BLaER1 treated with 17β-estradiol and CSF1 and Interleukin-3, amounts not matched to agents 10 nM and 100 nM (cell line): ENCODE measurements around the gene BUD13.
"Not testable (repeated sequence)": the region's sequence is repeated elsewhere in the genome, so short reads cannot be mapped to it uniquely, and the experiment has no call there.

Experiments
- H3K27ac ChIP-seq, 11 experiments: shearing (Covaris generic); formaldehyde crosslinking; 2 replicates each; pipeline ENCODE4 v1.8.1; 2022
- H3K27me3 ChIP-seq, 11 experiments: shearing (Covaris generic); formaldehyde crosslinking; 2 replicates each; pipeline ENCODE4 v1.8.1; 2022
- H3K36me3 ChIP-seq, 11 experiments: shearing (Covaris generic); formaldehyde crosslinking; 2 replicates each; pipeline ENCODE4 v1.8.1; 2022
- H3K4me1 ChIP-seq, 10 experiments: shearing (Covaris generic); formaldehyde crosslinking; 2 replicates each; pipeline ENCODE4 v1.8.1; 2022
- H3K4me2 ChIP-seq, 11 experiments: shearing (Covaris generic); formaldehyde crosslinking; 2 replicates each; pipeline ENCODE4 v1.8.1; 2022
- H3K4me3 ChIP-seq, 10 experiments: shearing (Covaris generic); formaldehyde crosslinking; 2 replicates each; pipeline ENCODE4 v1.8.1; 2022
- H3K9ac ChIP-seq, 11 experiments: shearing (Covaris generic); formaldehyde crosslinking; 2 replicates each; pipeline ENCODE4 v1.8.1; 2022
- H3K9me3 ChIP-seq, 11 experiments: shearing (Covaris generic); formaldehyde crosslinking; replicated peaks in 1 of 11; 2 replicates each; pipeline ENCODE4 v1.8.1; 2022
- H4K20me1 ChIP-seq, 11 experiments: shearing (Covaris generic); formaldehyde crosslinking; 2 replicates each; pipeline ENCODE4 v1.8.1; 2022
- Cebpa-rat ChIP-seq, 11 experiments: shearing (Covaris generic); IDR thresholded peaks; 2 replicates each; pipeline ENCODE4 v1.8.1; 2022

The BUD13 gene

DNA sequence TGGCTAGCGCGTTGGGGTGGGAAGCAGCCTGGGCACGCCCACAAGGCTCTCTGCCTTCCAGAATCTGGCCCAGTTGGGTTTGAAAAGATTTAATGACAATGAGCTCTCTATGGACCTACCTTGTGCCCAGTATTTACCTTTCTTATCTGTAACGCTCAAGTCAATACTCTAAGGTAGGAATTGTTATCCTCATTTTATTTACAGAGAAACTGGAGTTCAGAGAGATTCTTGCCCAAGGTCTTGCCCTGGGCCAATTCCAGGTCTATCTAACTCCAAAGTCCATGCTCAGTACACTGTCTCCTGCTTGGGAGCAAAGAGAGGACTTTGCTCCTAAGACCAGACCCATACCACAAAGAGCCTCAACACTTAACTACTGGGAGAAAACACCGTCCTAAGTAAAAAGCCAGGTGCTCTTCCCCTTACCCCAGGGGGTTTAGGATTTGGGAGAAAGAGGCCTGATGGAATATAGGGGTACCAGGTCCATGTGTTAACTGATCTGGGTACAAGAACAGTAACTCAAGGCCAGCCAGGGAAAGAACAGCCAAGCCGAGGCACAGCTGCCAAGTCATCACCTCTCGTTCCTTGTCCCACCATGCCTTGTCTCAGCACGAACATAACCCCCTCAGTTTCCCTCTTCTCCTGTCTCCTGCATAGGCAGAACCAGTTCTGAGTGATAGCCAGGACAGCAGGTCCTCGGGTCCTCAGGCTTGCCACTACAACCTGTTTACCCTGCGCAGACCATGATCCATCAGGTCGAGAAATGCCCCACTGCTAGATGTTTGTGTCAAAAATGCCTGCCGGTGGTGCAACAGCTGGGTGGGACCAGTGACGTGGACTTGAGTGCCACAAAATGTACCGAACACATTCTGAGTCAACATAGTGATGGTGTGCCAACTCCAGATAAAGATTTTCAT is 35.7 kb upstream of the BUD13 start:
- no peak overlapping the region for H3K27ac ChIP-seq
- H3K4me3 ChIP-seq: no peak overlapping the region
- H3K4me1 ChIP-seq: no peaks in the 10 kb centered on the region
- no peak for TF ChIP-seq Cebpa-rat (IDR thresholded peaks at IDR 0.05)
- H3K27me3 ChIP-seq: no peaks in the 10 kb centered on the region
- no peak overlapping the region for H3K9ac ChIP-seq
- H3K9me3 ChIP-seq: no peaks in the 10 kb centered on the region
- H4K20me1 ChIP-seq: no peaks in the 10 kb centered on the region
- no peak overlapping the region for H3K4me2 ChIP-seq
- H3K36me3 ChIP-seq: no peaks in the 10 kb centered on the region

GRCh38 chr11:116807601-116808261 is 34.9 kb upstream of the BUD13 start:
- TF ChIP-seq Cebpa-rat (IDR thresholded peaks at IDR 0.05): no peak
- Histone ChIP-seq H3K9me3 (no peaks in the 10 kb centered on the region), H4K20me1 (no peaks in the 10 kb centered on the region), H3K27ac (no peak overlapping the region), H3K27me3 (no peaks in the 10 kb centered on the region), H3K9ac (no peak overlapping the region), H3K4me3 (no peak overlapping the region), H3K36me3 (no peaks in the 10 kb centered on the region), H3K4me1 (no peaks in the 10 kb centered on the region), H3K4me2 (no peak overlapping the region)

DNA sequence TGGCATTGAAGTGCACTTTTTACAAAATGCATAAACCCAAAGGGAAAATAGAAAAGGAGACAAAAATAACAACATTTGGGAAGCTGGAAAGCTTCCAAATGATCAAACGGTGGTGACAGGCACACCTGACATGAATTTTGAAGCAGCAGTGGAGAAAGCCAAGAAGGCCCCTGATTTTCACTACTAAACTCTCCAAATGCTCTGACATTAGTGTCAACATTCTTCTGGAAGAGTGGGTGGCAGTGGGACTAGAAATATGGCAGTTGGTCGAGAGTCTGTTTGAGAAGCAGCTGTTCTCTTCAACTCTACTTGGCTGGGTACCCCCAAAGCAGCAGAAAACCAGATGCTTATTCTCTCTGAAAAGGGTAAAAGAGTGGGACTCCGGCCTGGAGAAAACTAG is 31.2 kb upstream of the BUD13 start:
- Histone ChIP-seq H3K4me1 (no peaks in the 10 kb centered on the region), H3K27me3 (no peaks in the 10 kb centered on the region), H3K27ac (no peak overlapping the region), H3K36me3 (no peaks in the 10 kb centered on the region), H3K4me2 (no peak overlapping the region), H3K9me3 (no peaks in the 10 kb centered on the region), H3K9ac (no peak overlapping the region), H3K4me3 (no peak overlapping the region), H4K20me1 (no peaks in the 10 kb centered on the region)
- TF ChIP-seq Cebpa-rat (IDR thresholded peaks at IDR 0.05): no peak

- H3K4me3 ChIP-seq, H3K27me3 ChIP-seq, H3K4me2 ChIP-seq, H3K27ac ChIP-seq, H3K4me1 ChIP-seq, H3K9me3 ChIP-seq, H4K20me1 ChIP-seq, H3K36me3 ChIP-seq, H3K9ac ChIP-seq: not testable (repeated sequence)
Observed at GRCh38 chr11:116801662-116802061, 28.9 kb upstream of the BUD13 start.

DNA sequence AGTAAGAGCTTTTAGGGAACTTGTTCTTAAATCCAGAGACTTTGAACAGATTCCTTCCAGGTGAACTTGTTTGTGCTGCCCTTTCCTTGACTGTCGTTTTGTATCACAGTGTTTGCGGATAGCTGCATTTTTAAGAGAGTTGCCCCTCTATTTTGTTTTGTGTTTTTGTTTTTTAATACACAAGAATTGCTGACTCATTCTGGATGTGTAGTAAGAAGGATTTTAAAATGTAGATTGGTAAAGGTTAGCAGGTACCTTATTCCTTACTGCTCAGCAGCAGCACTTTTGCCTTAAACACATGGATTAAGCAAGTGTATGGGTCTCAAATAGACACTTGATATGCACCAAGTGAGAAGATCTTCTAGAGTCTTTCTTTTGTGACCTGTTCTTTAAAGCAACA is 27.8 kb upstream of the BUD13 start:
- Histone ChIP-seq H4K20me1 (no peaks in the 10 kb centered on the region), H3K4me1 (no peaks in the 10 kb centered on the region), H3K4me3 (no peak overlapping the region), H3K9me3 (peaks cover 0 to 6% (median 0%) of the 10 kb centered on the region in 11 experiments; a peak in 1 of 22 replicates), H3K9ac (no peak overlapping the region), H3K4me2 (no peak overlapping the region), H3K36me3 (no peaks in the 10 kb centered on the region), H3K27ac (no peak overlapping the region), H3K27me3 (no peaks in the 10 kb centered on the region)
- no peak for TF ChIP-seq Cebpa-rat (IDR thresholded peaks at IDR 0.05)

DNA sequence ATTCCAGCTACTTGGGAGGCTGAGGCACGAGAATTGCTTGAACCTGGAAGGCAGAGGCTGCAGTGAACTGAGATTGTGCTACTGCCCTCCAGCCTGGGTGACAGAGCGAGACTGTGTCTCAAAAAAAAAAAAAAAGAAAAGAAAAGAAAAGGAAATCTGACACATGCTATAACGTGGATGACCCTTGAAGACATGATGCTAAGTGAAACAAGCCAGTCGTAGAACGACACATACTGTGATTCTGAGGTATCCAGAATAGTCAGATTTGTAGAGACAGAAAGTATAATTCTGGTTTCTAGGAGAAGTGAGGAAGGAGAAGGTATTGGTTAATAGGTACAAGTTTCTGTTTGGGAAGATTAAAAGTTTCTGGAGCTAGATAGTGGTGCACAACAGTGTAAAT is 25.6 kb upstream of the BUD13 start:
- Histone ChIP-seq H3K27ac (no peak overlapping the region), H4K20me1 (no peaks in the 10 kb centered on the region)
- TF ChIP-seq Cebpa-rat (IDR thresholded peaks at IDR 0.05): no peak

DNA sequence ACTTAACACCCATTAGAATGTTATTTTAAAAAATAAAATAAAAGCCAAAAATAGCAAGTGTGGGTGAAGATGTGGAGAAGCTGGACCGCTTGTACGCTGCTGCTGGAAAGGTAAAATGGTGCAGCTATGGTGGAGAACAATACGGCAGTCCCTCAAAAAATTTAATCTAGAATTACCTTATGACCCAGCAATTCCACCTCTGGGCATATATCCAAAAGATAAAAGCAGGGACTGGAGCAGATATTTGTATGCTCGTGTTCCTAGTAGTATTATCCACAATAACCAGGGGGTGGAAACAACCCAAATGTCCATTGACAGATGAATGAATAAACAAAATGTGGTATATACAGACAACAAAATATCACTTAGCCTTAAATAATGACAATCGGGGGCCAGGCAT is 25.0 kb upstream of the BUD13 start:
- H3K4me2 ChIP-seq: no peak overlapping the region
- TF ChIP-seq Cebpa-rat (IDR thresholded peaks at IDR 0.05): no peak
- no peak overlapping the region for H3K27ac ChIP-seq
- H3K4me1 ChIP-seq: peaks cover 0 to 4% (median 0%) of the 10 kb centered on the region in 10 experiments; a peak in 4 of 20 replicates
- no peaks in the 10 kb centered on the region for H4K20me1 ChIP-seq
- peaks cover 0 to 12% (median 0%) of the 10 kb centered on the region in 11 experiments; a peak in 1 of 22 replicates for H3K9me3 ChIP-seq
- no peaks in the 10 kb centered on the region for H3K36me3 ChIP-seq
- no peak overlapping the region for H3K4me3 ChIP-seq
- no peaks in the 10 kb centered on the region for H3K27me3 ChIP-seq
- H3K9ac ChIP-seq: no peak overlapping the region

More for the DNA sequence above, 25.6 kb upstream of the BUD13 start:
- no peaks in the 10 kb centered on the region for H3K4me1 ChIP-seq
- no peak overlapping the region for H3K9ac ChIP-seq
- no peaks in the 10 kb centered on the region for H3K36me3 ChIP-seq
- no peak overlapping the region for H3K4me3 ChIP-seq
- peaks cover 0 to 12% (median 0%) of the 10 kb centered on the region in 11 experiments; a peak in 1 of 22 replicates for H3K9me3 ChIP-seq
- no peak overlapping the region for H3K4me2 ChIP-seq
- H3K27me3 ChIP-seq: no peaks in the 10 kb centered on the region

DNA sequence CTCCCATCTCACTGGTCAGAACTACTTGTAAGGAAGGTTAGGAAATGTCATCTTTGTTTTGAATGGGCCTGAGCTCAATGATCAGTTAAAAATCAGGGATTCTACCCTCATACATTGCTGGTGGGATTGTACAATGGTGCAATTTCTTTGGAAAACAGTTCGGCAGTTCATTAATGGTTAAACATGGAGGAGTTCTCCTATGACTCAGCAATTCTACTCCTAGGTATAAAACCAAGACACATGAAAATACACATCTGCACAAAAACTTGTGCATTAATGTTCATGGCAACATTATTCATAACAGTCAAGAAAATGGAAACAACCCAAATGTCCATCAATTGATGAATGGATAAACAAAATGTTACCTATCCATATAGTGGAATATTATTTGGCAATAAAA is 23.8 kb upstream of the BUD13 start:
- peaks cover 0 to 12% (median 0%) of the 10 kb centered on the region in 11 experiments; a peak in 1 of 22 replicates for H3K9me3 ChIP-seq
- no peak overlapping the region for H3K4me2 ChIP-seq
- H3K9ac ChIP-seq: no peak overlapping the region
- H3K4me1 ChIP-seq: peaks cover 0 to 9% (median 0%) of the 10 kb centered on the region in 10 experiments; a peak in 6 of 20 replicates
- TF ChIP-seq Cebpa-rat (IDR thresholded peaks at IDR 0.05): no peak
- H3K4me3 ChIP-seq: no peak overlapping the region
- no peaks in the 10 kb centered on the region for H4K20me1 ChIP-seq
- no peak overlapping the region for H3K27ac ChIP-seq
- H3K27me3 ChIP-seq: no peaks in the 10 kb centered on the region
- no peaks in the 10 kb centered on the region for H3K36me3 ChIP-seq

- H3K36me3 ChIP-seq: no peaks in the 10 kb centered on the region
- no peak overlapping the region for H3K4me2 ChIP-seq
- H3K27me3 ChIP-seq: no peaks in the 10 kb centered on the region
- H3K4me3 ChIP-seq: no peak overlapping the region
- peaks cover 0 to 12% (median 0%) of the 10 kb centered on the region in 11 experiments; a peak in 1 of 22 replicates for H3K9me3 ChIP-seq
- H3K4me1 ChIP-seq: peaks cover 0 to 15% (median 0%) of the 10 kb centered on the region in 10 experiments; a peak in 6 of 20 replicates
- no peak for TF ChIP-seq Cebpa-rat (IDR thresholded peaks at IDR 0.05)
- no peaks in the 10 kb centered on the region for H4K20me1 ChIP-seq
- no peak overlapping the region for H3K9ac ChIP-seq
- H3K27ac ChIP-seq: no peak overlapping the region
Observed at GRCh38 chr11:116794851-116795250, 22.1 kb upstream of the BUD13 start.
